GM12874 (cell line): ENCODE results near the gene SAP25.

Experiments
- CTCF ChIP-seq: IDR thresholded peaks from 2 replicates; pipeline ENCODE4 v1.5.1; 2011; ENCODE audit warnings: low read depth, mild to moderate bottlenecking, control low read depth, low read length, moderate library complexity; ENCODE audit not compliant: insufficient read depth

The SAP25 gene

GRCh38 chr7:100573691-100574361 is at the start of gene SAP25:
Gene SAP25, minus strand, starts transcription at chr7:100573900. Its CDS starts 158 bp downstream, at chr7:100573742.
- no peak for TF ChIP-seq CTCF

- TF ChIP-seq CTCF: no peak
Measured at GRCh38 chr7:100621554-100621953, 47.9 kb upstream of the SAP25 start.

- no peak for TF ChIP-seq CTCF
Measured at GRCh38 chr7:100620804-100621203, 47.1 kb upstream of the SAP25 start.

- no peak for TF ChIP-seq CTCF
Measured at GRCh38 chr7:100620239-100620638, 46.5 kb upstream of the SAP25 start.

GRCh38 chr7:100614308-100614861 is 40.7 kb upstream of the SAP25 start:
- TF ChIP-seq CTCF: no peak

GRCh38 chr7:100613412-100614175 is 39.9 kb upstream of the SAP25 start:
- no peak for TF ChIP-seq CTCF

- no peak for TF ChIP-seq CTCF
Measured at GRCh38 chr7:100612730-100613390, 39.2 kb upstream of the SAP25 start.
